ENCODE data around the gene RAI14. TPM values are rescaled to one million over a fixed set of nuclear protein-coding genes. Genes with fewer than 3 reads are reported as not detected.

Gene RAI14
- total and polyA plus RNA-seq, 2 donors from 2014 or later = 13.2 to 60.3 TPM

GRCh38 chr5:34854459-34855174 lies 198.5 kb downstream of the RAI14 start:
- Histone ChIP-seq H3K27ac (ENCODE audit: low read depth in 2 of 2, low read length in 2 of 2) (no peak overlapping the region), H3K36me3 (ENCODE audit: control insufficient read depth in 2 of 3, insufficient read depth in 3 of 3, low read length in 3 of 3) (no peaks in the 10 kb centered on the region), H3K27me3 (ENCODE audit: control insufficient read depth, insufficient read depth, low read length) (no peaks in the 10 kb centered on the region), H3K4me3 (ENCODE audit: low read length in 3 of 3) (no peak overlapping the region), H3K4me1 (ENCODE audit: control insufficient read depth in 2 of 3, insufficient read depth in 2 of 3, low read depth in 1 of 3, low read length in 3 of 3) (no peaks in the 10 kb centered on the region), H3K9me3 (ENCODE audit: control insufficient read depth in 2 of 3, insufficient read depth in 1 of 3, low read length in 3 of 3) (no peaks in the 10 kb centered on the region), H3K9ac (ENCODE audit: low read length in 3 of 3) (no peak overlapping the region)
- DNase-seq (peak in 3 of 5 donors; percentile 48 to 70 (median 62)), FAIRE-seq (no peak)
- no peak for TF ChIP-seq CTCF (IDR thresholded peaks at IDR 0.05; ENCODE audit: borderline replicate concordance, extremely low read depth, insufficient read depth)
- intact Hi-C loops (cut with DNase I) = no loop called here

GRCh38 chr5:34857161-34857560 lies 201.0 kb downstream of the RAI14 start:
- H3K4me1 ChIP-seq (ENCODE audit: control insufficient read depth in 2 of 3, insufficient read depth in 2 of 3, low read depth in 1 of 3, low read length in 3 of 3) = no peaks in the 10 kb centered on the region
- FAIRE-seq = no peak
- no peak overlapping the region for H3K27ac ChIP-seq (ENCODE audit: low read depth in 2 of 2, low read length in 2 of 2)
- intact Hi-C loops (cut with DNase I) = no loop called here
- no peak overlapping the region for H3K4me3 ChIP-seq (ENCODE audit: low read length in 3 of 3)
- H3K27me3 ChIP-seq (ENCODE audit: control insufficient read depth, insufficient read depth, low read length) = no peaks in the 10 kb centered on the region
- no peak for TF ChIP-seq CTCF (IDR thresholded peaks at IDR 0.05; ENCODE audit: borderline replicate concordance, extremely low read depth, insufficient read depth)
- no peak for DNase-seq
- H3K9me3 ChIP-seq (ENCODE audit: control insufficient read depth in 2 of 3, insufficient read depth in 1 of 3, low read length in 3 of 3) = no peaks in the 10 kb centered on the region
- H3K36me3 ChIP-seq (ENCODE audit: control insufficient read depth in 2 of 3, insufficient read depth in 3 of 3, low read length in 3 of 3) = no peaks in the 10 kb centered on the region
- no peak overlapping the region for H3K9ac ChIP-seq (ENCODE audit: low read length in 3 of 3)

- no peak overlapping the region for H3K4me3 ChIP-seq (ENCODE audit: low read length in 3 of 3)
- H3K27ac ChIP-seq (ENCODE audit: low read depth in 2 of 2, low read length in 2 of 2) = no peak overlapping the region
- FAIRE-seq (no peak), DNase-seq (no peak)
- no peaks in the 10 kb centered on the region for H3K4me1 ChIP-seq (ENCODE audit: control insufficient read depth in 2 of 3, insufficient read depth in 2 of 3, low read depth in 1 of 3, low read length in 3 of 3)
- H3K36me3 ChIP-seq (ENCODE audit: control insufficient read depth in 2 of 3, insufficient read depth in 3 of 3, low read length in 3 of 3) = no peaks in the 10 kb centered on the region
- no peaks in the 10 kb centered on the region for H3K9me3 ChIP-seq (ENCODE audit: control insufficient read depth in 2 of 3, insufficient read depth in 1 of 3, low read length in 3 of 3)
- H3K9ac ChIP-seq (ENCODE audit: low read length in 3 of 3) = no peak overlapping the region
- intact Hi-C loops (cut with DNase I) = no loop called here
- H3K27me3 ChIP-seq (ENCODE audit: control insufficient read depth, insufficient read depth, low read length) = no peaks in the 10 kb centered on the region
- no peak for TF ChIP-seq CTCF (IDR thresholded peaks at IDR 0.05; ENCODE audit: borderline replicate concordance, extremely low read depth, insufficient read depth)
Observed at GRCh38 chr5:34857894-34858293, 201.8 kb downstream of the RAI14 start.

GRCh38 chr5:34858790-34859189 lies 202.7 kb downstream of the RAI14 start:
- DNase-seq = no peak
- Histone ChIP-seq H3K27me3 (ENCODE audit: control insufficient read depth, insufficient read depth, low read length) (no peaks in the 10 kb centered on the region), H3K36me3 (ENCODE audit: control insufficient read depth in 2 of 3, insufficient read depth in 3 of 3, low read length in 3 of 3) (no peaks in the 10 kb centered on the region), H3K4me1 (ENCODE audit: control insufficient read depth in 2 of 3, insufficient read depth in 2 of 3, low read depth in 1 of 3, low read length in 3 of 3) (no peaks in the 10 kb centered on the region), H3K9me3 (ENCODE audit: control insufficient read depth in 2 of 3, insufficient read depth in 1 of 3, low read length in 3 of 3) (no peaks in the 10 kb centered on the region), H3K27ac (ENCODE audit: low read depth in 2 of 2, low read length in 2 of 2) (no peak overlapping the region), H3K4me3 (ENCODE audit: low read length in 3 of 3) (no peak overlapping the region), H3K9ac (ENCODE audit: low read length in 3 of 3) (no peak overlapping the region)
- FAIRE-seq = no peak
- intact Hi-C loops (cut with DNase I) = no loop called here
- no peak for TF ChIP-seq CTCF (IDR thresholded peaks at IDR 0.05; ENCODE audit: borderline replicate concordance, extremely low read depth, insufficient read depth)

Data from kidney (tissue), 14 donors.